ENCODE data around the gene TECPR1. TPM values are rescaled to one million over a fixed set of nuclear protein-coding genes. Genes with fewer than 3 reads are reported as not detected.

Gene TECPR1, protein sequence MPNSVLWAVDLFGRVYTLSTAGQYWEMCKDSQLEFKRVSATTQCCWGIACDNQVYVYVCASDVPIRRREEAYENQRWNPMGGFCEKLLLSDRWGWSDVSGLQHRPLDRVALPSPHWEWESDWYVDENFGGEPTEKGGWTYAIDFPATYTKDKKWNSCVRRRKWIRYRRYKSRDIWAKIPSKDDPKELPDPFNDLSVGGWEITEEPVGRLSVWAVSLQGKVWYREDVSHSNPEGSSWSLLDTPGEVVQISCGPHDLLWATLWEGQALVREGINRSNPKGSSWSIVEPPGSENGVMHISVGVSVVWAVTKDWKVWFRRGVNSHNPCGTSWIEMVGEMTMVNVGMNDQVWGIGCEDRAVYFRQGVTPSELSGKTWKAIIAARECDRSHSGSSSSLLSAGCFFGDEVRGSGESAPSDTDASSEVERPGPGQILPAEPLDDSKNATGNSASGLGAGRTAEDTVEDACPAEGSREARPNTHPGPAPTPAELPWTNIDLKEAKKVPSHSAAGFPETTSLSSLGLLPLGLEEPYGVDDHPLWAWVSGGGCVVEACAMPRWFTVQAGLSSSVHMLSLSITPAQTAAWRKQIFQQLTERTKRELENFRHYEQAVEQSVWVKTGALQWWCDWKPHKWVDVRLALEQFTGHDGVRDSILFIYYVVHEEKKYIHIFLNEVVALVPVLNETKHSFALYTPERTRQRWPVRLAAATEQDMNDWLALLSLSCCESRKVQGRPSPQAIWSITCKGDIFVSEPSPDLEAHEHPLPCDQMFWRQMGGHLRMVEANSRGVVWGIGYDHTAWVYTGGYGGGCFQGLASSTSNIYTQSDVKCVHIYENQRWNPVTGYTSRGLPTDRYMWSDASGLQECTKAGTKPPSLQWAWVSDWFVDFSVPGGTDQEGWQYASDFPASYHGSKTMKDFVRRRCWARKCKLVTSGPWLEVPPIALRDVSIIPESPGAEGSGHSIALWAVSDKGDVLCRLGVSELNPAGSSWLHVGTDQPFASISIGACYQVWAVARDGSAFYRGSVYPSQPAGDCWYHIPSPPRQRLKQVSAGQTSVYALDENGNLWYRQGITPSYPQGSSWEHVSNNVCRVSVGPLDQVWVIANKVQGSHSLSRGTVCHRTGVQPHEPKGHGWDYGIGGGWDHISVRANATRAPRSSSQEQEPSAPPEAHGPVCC
- total RNA-seq, result 10 to 100 TPM in 6 of 7 donors, 1 to 10 TPM in 1; 5.5 to 28.1 (median 21.5) TPM
- polyA plus RNA-seq, result 1 to 10 TPM; 4.2 to 8.6 TPM
- long read RNA-seq, donor 1, full-length matches to known transcripts, result 3 of 29 reads
- long read RNA-seq, donor 1, partial matches to known transcripts, result 16 of 29 reads
- long read RNA-seq, donor 1, other reads (novel, unspliced or antisense), result 10 of 29 reads
- long read RNA-seq, donor 2, result 0 reads
- long read RNA-seq, donor 3, full-length matches to known transcripts, result 12 of 56 reads
- long read RNA-seq, donor 3, partial matches to known transcripts, result 26 of 56 reads
- long read RNA-seq, donor 3, other reads (novel, unspliced or antisense), result 18 of 56 reads

DNA sequence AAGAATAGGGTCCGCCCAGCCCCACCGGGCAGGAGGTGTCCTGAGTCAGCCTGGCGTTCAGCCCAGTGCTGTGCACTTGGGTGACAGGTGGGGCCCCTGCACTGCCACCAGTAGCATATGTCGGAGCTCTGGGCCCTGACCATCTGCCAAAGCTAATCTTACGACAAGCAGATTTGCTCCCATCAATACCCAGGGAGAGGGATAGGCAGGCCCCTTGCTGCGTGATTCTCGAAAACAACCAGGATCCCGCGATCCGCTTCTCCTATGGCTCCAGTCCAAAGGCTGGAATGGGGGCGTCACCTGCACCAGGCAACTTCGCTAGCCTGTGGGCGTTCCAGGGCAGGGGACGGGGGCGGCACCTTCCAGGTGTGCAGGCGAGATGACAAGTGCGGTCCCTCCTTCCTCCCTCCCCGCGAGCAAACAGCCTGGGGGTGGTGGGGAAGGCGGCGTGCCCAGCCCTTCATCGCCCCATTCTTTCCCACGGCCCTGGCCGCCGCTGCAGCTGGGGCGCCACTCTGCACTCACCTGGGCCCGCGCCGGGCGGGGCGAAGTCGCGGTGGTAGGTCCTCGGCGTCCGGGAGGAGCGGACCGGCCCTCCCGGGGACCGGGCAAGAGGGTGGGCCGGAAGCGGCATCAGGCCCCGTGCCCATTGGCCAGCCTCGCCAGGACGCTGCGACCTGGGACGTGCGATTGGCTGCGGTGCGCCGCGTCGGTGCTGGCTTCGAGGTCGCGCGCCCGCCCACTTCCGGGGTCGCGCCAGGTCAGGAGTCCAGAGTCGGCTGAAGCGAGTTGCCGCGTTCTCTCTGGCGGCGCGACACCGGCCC, at the start of gene TECPR1:
TECPR1 (minus strand) TSS at position 632 of the 824 bp plus-strand sequence. CDS start 6,086 bp downstream, outside the sequence.
- H3K27me3 ChIP-seq, result no peaks in the 10 kb centered on the region
- peak within 1 kb of the TSS; percentile 85 for H3K4me3 ChIP-seq
- no peaks in the 10 kb centered on the region for H3K36me3 ChIP-seq
- TF ChIP-seq EP300 (IDR thresholded peaks at IDR 0.05), result no peak
- peak; percentile 12 for TF ChIP-seq POLR2A (IDR thresholded peaks at IDR 0.05)
- H3K9me3 ChIP-seq, result no peaks in the 10 kb centered on the region
- no peak within 1 kb of the TSS for H3K27ac ChIP-seq
- intact Hi-C loops (cut with DNase I), result no loop called here
- H3K4me1 ChIP-seq (ENCODE audit: insufficient read depth), result peaks cover 10% of the 10 kb centered on the region
- DNase-seq, result peak; percentile 89 to 96 (median 94)
- WGBS, 3 donors, result 0 to 2% (median 1%) methylated on average over 20 to 69 of the region's 69 CpGs

DNA sequence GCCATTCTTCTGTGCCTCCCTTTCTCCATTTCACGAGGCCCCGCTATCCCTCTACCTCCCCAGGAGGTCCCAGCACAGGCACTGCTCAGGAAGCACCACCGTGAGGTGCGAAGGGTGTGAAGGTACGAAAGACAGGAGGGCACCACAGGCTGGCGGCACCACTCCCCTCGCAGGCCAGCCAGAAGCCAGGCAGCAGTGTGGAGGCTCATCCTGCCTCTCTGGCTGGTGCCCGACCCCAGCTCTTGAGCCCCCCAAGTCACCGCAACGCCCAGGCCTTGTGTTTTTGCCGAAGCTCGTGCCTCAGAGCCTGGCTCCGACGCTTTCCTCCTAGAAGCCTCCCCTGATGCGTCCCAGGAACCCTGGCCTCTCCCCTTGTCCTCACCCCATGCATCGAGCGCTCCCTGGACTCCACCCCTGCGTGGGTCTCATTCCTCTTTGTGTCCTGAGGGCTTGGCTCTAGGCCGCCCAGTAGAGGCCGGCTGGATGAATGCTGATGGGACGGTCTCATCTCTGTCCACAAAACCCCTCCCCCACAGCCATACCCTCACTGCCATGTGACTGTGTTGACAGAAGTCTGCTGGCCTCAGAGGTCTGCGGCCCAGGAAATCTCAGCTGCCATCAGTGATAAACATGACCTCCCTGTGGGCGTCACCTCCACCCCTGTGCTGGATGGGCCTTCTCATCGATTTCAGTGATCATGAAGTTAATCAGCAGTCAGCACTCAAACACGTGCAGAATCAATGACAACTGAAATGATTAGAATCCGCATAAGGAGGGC, 48.8 kb upstream of the TECPR1 start:
- Histone ChIP-seq H3K36me3 (no peaks in the 10 kb centered on the region), H3K9me3 (no peaks in the 10 kb centered on the region), H3K4me3 (no peak overlapping the region), H3K4me1 (ENCODE audit: insufficient read depth) (no peaks in the 10 kb centered on the region), H3K27me3 (no peaks in the 10 kb centered on the region), H3K27ac (no peak overlapping the region)
- intact Hi-C loops (cut with DNase I), result no loop called here
- no peak for DNase-seq
- 88 to 90% (median 89%) methylated on average over 26 of the region's 26 CpGs for WGBS, 3 donors
- TF ChIP-seq EP300 (IDR thresholded peaks at IDR 0.05), result no peak
- no peak for TF ChIP-seq CTCF (IDR thresholded peaks at IDR 0.05)
- no peak for TF ChIP-seq POLR2A (IDR thresholded peaks at IDR 0.05)

DNA sequence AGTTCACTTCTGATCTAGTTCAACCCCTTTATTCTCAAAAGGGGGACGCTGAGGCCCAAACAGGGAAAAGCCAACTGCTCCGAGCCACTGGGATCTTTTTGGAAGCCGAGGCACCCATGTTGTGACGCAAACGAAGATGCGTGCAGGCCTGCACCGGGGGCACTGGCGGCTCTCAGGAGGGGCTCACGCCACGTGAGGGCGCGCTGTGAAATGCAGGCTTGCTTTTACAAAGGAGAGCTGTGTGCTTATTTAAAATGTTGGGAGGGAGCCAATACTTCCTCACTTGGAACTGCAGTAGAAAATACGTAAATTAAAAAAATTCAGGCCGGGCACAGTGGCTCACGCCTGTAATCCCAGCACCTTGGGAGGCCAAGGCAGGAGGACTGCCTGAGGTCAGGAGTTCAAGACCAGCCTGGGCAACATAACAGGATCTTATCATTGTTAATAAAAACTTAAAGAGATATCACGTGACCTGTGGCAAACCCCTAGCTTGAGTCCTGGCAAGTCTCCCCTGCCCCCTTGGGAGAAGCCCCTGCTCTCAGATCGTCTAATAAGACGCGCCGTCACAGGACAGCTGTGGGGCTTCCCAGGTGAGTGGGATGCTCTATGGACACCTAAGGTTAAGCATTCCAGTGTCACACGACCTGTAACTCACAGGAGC, 45.7 kb upstream of the TECPR1 start:
- Histone ChIP-seq H3K4me3 (no peak overlapping the region), H3K27ac (no peak overlapping the region), H3K36me3 (no peaks in the 10 kb centered on the region), H3K4me1 (ENCODE audit: insufficient read depth) (no peaks in the 10 kb centered on the region), H3K27me3 (no peaks in the 10 kb centered on the region), H3K9me3 (no peaks in the 10 kb centered on the region)
- WGBS, 3 donors, result 70 to 79% (median 71%) methylated on average over 21 of the region's 21 CpGs
- TF ChIP-seq EP300 (IDR thresholded peaks at IDR 0.05) (no peak), CTCF (IDR thresholded peaks at IDR 0.05) (no peak), POLR2A (IDR thresholded peaks at IDR 0.05) (no peak)
- no peak for DNase-seq
- intact Hi-C loops (cut with DNase I), result no loop called here
